GM13976 (cell line): Measurements from ENCODE around the gene S100A6.
"Not testable (repeated sequence)": the region's sequence is repeated elsewhere in the genome, so short reads cannot be mapped to it uniquely, and the experiment has no call there.

ENCODE experiments used
- DNase-seq: peaks from one replicate; pipeline ENCODE4 v3.0.0; 2012; ENCODE audit warnings: low spot score
- in situ Hi-C: fragments of 300-500 bp; cut with MboI; formaldehyde crosslinking; loops from one replicate; pipeline ENCODE4 v1.12.0; 2022; ENCODE audit warnings: low sequenced_read_pairs, mixed read lengths, inconsistent platforms; ENCODE audit not compliant: unreplicated experiment
- TF ChIP-seq, protein P1 (sequence below): IDR thresholded peaks from 2 replicates; pipeline ENCODE4 v1.5.1; 2012; ENCODE audit warnings: borderline replicate concordance, mild to moderate bottlenecking; ENCODE audit not compliant: insufficient read depth; ENCODE audit errors: extremely low read depth, missing control alignments, control extremely low read depth

Gene S100A6

DNA sequence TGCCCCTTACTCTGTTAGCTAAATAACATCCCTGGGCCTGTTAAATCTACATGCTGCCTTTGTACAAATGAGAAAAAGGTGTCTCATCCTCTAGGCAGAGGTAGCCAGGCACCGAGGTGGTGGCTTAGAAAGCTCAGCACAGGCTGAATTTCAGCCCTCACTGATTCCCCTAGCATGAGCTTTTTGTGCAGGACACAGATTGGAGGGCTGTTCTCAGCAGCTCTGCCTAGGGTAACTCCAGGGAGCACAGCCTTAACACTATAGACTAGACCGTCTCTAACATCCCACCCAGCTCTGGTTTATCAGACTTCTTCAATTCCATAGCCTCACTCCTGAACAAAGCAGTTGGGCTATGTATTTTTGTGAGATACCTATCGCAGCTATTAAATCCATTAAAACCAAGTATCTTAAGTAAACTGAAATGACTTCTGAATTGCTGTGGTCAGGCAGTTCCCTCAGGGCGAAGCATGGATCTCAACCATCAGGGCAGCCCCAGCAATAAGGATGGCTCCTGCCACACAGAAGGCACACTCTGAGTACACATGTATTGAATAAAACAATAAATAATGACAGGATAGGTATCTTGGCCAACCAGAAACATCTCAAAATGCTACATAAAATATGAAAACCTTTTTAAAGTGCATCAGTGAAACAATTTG, 14.8 kb downstream of the S100A6 start:
- in situ Hi-C loops, result no loop called here
- TF ChIP-seq, protein P1, sequence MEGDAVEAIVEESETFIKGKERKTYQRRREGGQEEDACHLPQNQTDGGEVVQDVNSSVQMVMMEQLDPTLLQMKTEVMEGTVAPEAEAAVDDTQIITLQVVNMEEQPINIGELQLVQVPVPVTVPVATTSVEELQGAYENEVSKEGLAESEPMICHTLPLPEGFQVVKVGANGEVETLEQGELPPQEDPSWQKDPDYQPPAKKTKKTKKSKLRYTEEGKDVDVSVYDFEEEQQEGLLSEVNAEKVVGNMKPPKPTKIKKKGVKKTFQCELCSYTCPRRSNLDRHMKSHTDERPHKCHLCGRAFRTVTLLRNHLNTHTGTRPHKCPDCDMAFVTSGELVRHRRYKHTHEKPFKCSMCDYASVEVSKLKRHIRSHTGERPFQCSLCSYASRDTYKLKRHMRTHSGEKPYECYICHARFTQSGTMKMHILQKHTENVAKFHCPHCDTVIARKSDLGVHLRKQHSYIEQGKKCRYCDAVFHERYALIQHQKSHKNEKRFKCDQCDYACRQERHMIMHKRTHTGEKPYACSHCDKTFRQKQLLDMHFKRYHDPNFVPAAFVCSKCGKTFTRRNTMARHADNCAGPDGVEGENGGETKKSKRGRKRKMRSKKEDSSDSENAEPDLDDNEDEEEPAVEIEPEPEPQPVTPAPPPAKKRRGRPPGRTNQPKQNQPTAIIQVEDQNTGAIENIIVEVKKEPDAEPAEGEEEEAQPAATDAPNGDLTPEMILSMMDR, result no peak
- DNase-seq, result no peak

DNA sequence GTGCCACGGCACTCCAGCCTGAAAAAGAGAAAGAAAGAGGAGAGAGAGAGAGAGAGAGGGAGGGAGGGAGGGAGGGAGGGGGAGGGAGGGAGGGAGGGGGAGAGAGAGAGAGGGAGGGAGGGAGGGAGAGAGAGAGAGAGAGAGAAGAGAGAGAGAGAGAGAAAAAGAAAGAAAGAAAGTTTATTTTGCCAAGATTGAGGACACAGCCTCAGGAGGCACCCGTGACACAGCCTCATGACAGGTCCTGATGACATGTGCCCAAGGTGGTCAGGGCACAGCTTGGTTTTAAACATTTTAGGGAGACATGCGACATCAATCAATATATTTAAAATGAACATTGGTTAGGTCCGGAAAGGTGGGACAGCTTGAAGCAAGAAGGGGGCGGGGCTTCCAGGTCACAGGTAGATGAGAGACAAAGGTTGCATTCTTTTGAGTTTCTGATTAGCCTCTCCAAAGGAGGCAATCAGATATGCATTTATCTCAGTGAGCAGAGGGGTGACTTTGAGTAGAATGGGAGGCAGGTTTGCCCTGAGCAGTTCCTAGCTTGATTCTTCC, 15.6 kb downstream of the S100A6 start:
- DNase-seq, in situ Hi-C loops: not testable (repeated sequence)

DNA sequence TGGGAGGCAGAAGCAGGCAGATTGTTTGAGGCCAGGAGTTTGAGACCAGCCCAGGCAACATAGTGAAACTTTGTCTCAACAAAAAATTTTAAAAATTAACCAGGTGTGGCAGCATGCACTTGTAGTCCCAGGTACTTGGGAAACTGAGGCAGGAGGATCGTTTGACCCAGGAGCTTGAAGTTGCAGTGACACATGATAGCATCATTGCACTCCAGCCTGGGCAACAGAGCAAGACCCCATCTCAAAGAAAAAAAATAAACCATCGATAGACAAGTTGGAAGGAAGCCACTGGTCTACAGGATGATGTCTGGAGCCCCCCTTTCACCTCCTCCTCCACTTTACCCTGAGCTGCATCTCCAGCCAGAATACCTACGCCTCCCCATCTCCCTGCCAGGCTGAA, 16.5 kb downstream of the S100A6 start:
- TF ChIP-seq, protein P1, result no peak
- in situ Hi-C loops, result no loop called here
- DNase-seq, result no peak

DNA sequence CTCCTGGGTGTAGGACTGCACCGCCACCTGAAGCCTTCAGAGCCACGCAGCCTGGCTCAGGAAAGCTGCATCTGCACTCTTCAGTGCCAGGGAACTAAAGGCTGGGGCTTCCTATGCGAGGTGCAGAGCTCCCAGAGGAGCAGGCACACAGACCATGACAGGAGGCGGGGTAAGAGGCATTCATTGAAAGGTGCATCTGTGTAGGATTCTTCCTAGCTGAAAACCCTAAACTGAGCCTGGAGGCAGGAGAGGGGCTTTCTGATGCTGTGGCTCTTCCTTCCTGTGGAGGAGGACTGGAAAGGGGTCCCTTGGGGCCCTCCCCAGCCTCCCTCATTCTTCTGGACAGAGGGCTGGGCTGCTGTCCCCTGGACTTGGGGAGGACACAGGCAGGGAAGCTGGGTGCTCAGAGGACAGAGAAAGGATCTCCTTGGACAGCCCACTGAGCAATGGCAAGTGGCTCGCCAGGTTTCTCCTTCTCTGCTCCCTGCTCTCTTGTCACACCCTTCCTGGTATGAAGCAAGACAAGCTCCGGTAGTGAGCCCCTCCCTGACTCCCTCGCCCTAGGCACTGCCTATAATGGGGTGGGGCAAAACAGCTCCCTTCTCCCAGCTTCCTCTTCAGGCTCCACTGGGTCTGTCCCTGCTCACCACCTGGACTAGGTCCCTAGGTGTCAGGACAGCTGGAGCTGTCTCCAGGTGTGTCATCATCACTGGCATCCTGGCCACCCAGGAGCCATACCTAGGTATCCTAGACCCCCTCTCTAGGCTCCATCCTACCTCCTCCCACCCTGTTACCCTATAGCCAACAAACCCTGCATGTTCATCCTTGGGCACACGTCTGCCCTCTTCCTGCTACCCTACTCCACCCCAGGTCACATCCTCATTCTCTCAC, 20.0 kb downstream of the S100A6 start:
- TF ChIP-seq, protein P1, result no peak
- in situ Hi-C loops, result no loop called here
- DNase-seq, result no peak

DNA sequence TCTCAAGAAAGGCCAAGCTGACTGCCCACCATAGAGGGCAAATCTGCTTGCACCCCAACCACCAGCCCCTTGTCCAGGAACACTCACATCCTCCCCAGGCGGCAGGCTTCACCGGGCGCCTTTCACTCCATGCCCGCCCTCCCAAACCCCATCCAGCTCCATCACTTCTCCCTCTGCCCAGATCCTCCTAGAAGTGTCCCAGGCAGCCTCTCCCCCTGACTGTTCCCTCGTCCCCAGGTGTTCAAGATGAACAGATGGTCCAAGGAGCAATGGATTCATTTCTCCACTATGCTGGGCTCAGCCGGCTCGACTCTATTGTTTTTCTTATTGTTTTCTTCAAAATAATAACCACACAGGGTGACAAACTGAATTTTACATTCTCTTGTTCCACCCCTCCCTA, 22.1 kb downstream of the S100A6 start:
- TF ChIP-seq, protein P1, result no peak
- in situ Hi-C loops, result loop anchor here (5.0 kb wide), 1 partner anchor 59 kb away; no protein-coding TSS in a partner anchor
- DNase-seq, result no peak

DNA sequence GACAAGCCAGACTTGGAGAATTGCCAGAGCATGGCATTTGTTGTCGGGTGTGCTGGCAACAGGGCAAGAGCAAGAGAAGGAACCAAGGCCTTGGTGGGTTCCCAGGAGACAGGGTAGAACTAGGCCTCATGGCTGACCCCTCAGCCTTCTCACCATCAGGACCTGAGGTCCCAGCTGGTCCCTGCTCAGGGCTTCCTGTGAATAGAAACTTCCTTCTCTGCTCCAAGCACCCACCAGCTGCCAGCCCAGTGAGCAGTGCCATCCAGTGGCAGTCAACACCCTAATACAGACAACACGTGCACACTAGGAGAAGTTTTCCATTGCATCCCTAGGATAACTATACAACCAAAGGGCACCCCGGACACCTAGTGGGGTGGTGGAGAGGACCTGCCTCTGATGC, 22.8 kb downstream of the S100A6 start:
- in situ Hi-C loops, result loop anchor here (5.0 kb wide), 1 partner anchor 59 kb away; no protein-coding TSS in a partner anchor
- DNase-seq, result no peak
- TF ChIP-seq, protein P1, result no peak

DNA sequence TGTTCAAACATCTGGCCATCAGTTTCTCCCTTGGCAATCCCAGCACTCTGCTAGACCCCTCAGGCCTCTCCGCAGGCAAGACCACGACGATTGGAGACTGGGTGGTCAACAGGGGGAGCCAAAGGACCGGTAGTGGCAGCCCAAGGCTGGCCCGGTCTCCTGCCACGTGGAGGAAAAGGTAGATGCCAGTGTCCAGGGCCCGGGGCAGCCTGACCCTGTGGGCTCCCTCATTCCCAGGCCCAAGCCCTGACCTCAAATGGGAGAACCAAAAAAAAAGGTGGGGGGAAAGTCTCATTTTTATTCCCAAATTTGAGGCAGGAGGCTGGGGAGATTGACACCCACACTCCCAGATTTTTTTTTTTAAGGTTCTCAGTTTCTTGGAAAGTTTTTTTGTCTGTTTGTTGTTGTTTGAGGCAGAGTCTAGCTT, 24.8 kb downstream of the S100A6 start:
- TF ChIP-seq, protein P1, result peak; percentile 90
- in situ Hi-C loops, result loop anchor here (5.0 kb wide), 1 partner anchor 61 kb away; no protein-coding TSS in a partner anchor
- peak; percentile 90 for DNase-seq
